Neuronal stem cell (in vitro differentiated cells): ENCODE data around the gene MAP2K7.

Experiments used
- DNase-seq: peaks from one replicate; pipeline ENCODE4 v3.0.0-alpha.2; 2013; ENCODE audit warnings: low spot score
- H2AFZ ChIP-seq: one replicate; pipeline ENCODE4 v1.6.1; 2013; ENCODE audit warnings: mild to moderate bottlenecking, low read length, inconsistent platforms
- H2AK5ac ChIP-seq: 2 replicates; pipeline ENCODE4 v1.6.1; 2013; ENCODE audit warnings: low read depth, mild to moderate bottlenecking, inconsistent platforms, low read length, moderate library complexity, mixed read lengths
- H2BK120ac ChIP-seq: 2 replicates; pipeline ENCODE4 v1.6.1; 2013; ENCODE audit warnings: low read depth, mild to moderate bottlenecking, inconsistent platforms, low read length, moderate library complexity, mixed read lengths
- H2BK12ac ChIP-seq: one replicate; pipeline ENCODE4 v1.6.1; 2013; ENCODE audit warnings: low read length, inconsistent platforms
- H2BK15ac ChIP-seq: 2 replicates; pipeline ENCODE4 v1.6.1; 2013; ENCODE audit warnings: mild to moderate bottlenecking, low read length, inconsistent platforms, mixed read lengths
- H2BK5ac ChIP-seq: one replicate; pipeline ENCODE4 v1.6.1; 2013; ENCODE audit warnings: inconsistent platforms, mild to moderate bottlenecking, low read length, moderate library complexity
- H3K14ac ChIP-seq: one replicate; pipeline ENCODE4 v1.6.1; 2013; ENCODE audit warnings: low read length, inconsistent platforms
- H3K18ac ChIP-seq: 2 replicates; pipeline ENCODE4 v1.6.1; 2013; ENCODE audit warnings: low read length, inconsistent platforms
- H3K23ac ChIP-seq: 2 replicates; pipeline ENCODE4 v1.6.1; 2013; ENCODE audit warnings: low read depth, mild to moderate bottlenecking, mixed read lengths, low read length, inconsistent platforms; ENCODE audit not compliant: poor library complexity
- H3K27ac ChIP-seq: replicated peaks from 3 replicates; pipeline ENCODE4 v1.5.1; 2013; ENCODE audit warnings: low read length, inconsistent platforms
- H3K27me3 ChIP-seq, 3 experiments: 2 replicates each; pipeline ENCODE4 v1.6.1; 2013; ENCODE audit warnings: low read length in 3 of 3, mild to moderate bottlenecking in 2 of 3, inconsistent platforms in 1 of 3, low read depth in 1 of 3, mixed read lengths in 1 of 3, moderate library complexity in 1 of 3; ENCODE audit not compliant: control insufficient read depth in 3 of 3, insufficient read depth in 3 of 3
- H3K36me3 ChIP-seq, 2 donors: replicated peaks in 1 of 2; 2 replicates each; pipeline ENCODE4 v1.6.1; 2013; ENCODE audit warnings: low read length in 2 of 2; ENCODE audit not compliant: control insufficient read depth in 2 of 2, insufficient read depth in 2 of 2
- H3K4ac ChIP-seq: 2 replicates; pipeline ENCODE4 v1.6.1; 2013; ENCODE audit warnings: inconsistent platforms, mild to moderate bottlenecking, low read length, moderate library complexity
- H3K4me1 ChIP-seq, 2 donors: 1 replicate in 1 of 2; 2 replicates in 1 of 2; pipeline ENCODE4 v1.6.1; 2013; ENCODE audit warnings: low read length in 2 of 2, low read depth in 1 of 2; ENCODE audit not compliant: control insufficient read depth in 2 of 2, insufficient read depth in 1 of 2
- H3K4me2 ChIP-seq: one replicate; pipeline ENCODE4 v1.6.1; 2013; ENCODE audit warnings: mild to moderate bottlenecking, low read length, inconsistent platforms; ENCODE audit not compliant: insufficient read depth, poor library complexity, severe bottlenecking
- H3K4me3 ChIP-seq, 2 donors: 2 replicates each; pipeline ENCODE4 v1.5.1; 2013; ENCODE audit warnings: low read length in 2 of 2, mild to moderate bottlenecking in 2 of 2, inconsistent platforms in 1 of 2, moderate library complexity in 1 of 2
- H3K79me1 ChIP-seq: one replicate; pipeline ENCODE4 v1.6.1; 2013; ENCODE audit warnings: low read depth, mild to moderate bottlenecking, inconsistent platforms, low read length, moderate library complexity
- H3K9ac ChIP-seq: one replicate; pipeline ENCODE4 v1.6.1; 2013; ENCODE audit warnings: mild to moderate bottlenecking, low read depth, low read length, inconsistent platforms; ENCODE audit not compliant: poor library complexity
- H3K9me3 ChIP-seq, 2 donors: replicated peaks in 1 of 2; 2 replicates each; pipeline versions ENCODE3 to v1.6.1; 2013; ENCODE audit warnings: low read length in 2 of 2, mild to moderate bottlenecking in 2 of 2, inconsistent platforms in 1 of 2, low read depth in 1 of 2, mixed read lengths in 1 of 2, moderate library complexity in 1 of 2; ENCODE audit not compliant: control insufficient read depth in 2 of 2, insufficient read depth in 1 of 2
- H4K8ac ChIP-seq: one replicate; pipeline ENCODE4 v1.6.1; 2013; ENCODE audit warnings: low read depth, mild to moderate bottlenecking, inconsistent platforms, low read length, moderate library complexity
- H4K91ac ChIP-seq: one replicate; pipeline ENCODE4 v1.6.1; 2013; ENCODE audit warnings: low read length, low read depth, mild to moderate bottlenecking, inconsistent platforms; ENCODE audit not compliant: poor library complexity
- WGBS, 2 donors: extraction: QIAGEN DNeasy Blood & Tissue Kit; methylation state at CpG; one replicate each; pipeline ENCODE4 v1.1.7; 2013; ENCODE audit warnings: missing lambda C conversion rate in 2 of 2, mixed read lengths in 1 of 2; ENCODE audit not compliant: insufficient read length in 2 of 2, insufficient replicate concordance in 1 of 2; ENCODE audit errors: extremely low coverage in 2 of 2; 5-methylcytosine and 5-hydroxymethylcytosine counted together

MAP2K7 gene

DNA sequence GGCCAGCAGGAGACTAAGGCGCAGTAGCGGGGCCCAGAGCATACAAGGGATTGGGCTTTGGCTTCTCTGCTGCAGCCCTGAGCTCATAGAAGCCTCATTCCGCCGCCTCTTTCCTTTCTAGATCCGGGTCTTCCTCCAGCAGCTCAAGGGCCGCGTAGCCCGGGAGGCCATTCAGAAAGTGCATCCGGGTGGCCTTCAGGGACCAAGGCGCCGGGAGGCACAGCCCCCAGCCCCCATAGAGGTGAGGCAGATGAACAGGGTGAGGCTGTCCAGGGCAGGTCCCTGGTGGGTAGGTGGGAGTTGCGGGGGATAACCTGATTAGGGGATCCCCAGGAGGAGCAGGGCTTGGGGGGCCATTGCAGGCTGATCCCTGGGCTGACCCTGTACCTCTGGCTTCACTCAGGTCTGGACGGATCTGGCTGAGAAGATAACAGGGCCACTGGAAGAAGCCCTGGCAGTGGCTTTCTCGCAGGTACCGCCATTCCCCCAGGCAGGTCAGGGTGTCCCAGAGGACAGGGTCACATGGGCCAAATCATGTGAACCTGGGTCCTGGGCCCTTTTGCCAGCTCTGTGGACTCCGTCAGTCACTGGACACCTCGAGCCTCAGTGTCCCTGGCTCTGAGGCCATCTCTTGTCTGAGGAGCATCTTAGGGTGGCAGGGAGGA lies 17.8 kb downstream of the MAP2K7 start:
- WGBS, 2 donors = no CpG with 5 or more reads among the region's 17 CpGs
- H4K91ac ChIP-seq = no peak overlapping the region
- H2AK5ac ChIP-seq = peak overlapping the region; percentile 93
- peak overlapping the region; percentile 76 for H3K9ac ChIP-seq
- no peak overlapping the region for H3K4ac ChIP-seq
- H3K14ac ChIP-seq = peak overlapping the region; percentile 15
- H3K23ac ChIP-seq = peak overlapping the region; percentile 25
- peaks cover 23 to 29% of the 10 kb centered on the region in 2 donors for H3K36me3 ChIP-seq
- H3K4me1 ChIP-seq = peaks cover 23 to 32% of the 10 kb centered on the region in 2 donors
- H2BK5ac ChIP-seq = peak overlapping the region; percentile 20
- peak overlapping the region; percentile 44 for H2AFZ ChIP-seq
- H3K79me1 ChIP-seq = peaks cover 22% of the 10 kb centered on the region
- H2BK12ac ChIP-seq = no peak overlapping the region
- DNase-seq = no peak
- peak overlapping the region; percentile 84 for H3K27ac ChIP-seq
- peak overlapping the region; percentile 84 for H3K18ac ChIP-seq
- peak overlapping the region; percentile 62 to 81 for H3K4me3 ChIP-seq
- H2BK120ac ChIP-seq = no peak overlapping the region
- peak overlapping the region; percentile 75 for H3K4me2 ChIP-seq
- H2BK15ac ChIP-seq = no peak overlapping the region
- no peaks in the 10 kb centered on the region for H3K9me3 ChIP-seq
- peaks cover 12 to 24% (median 13%) of the 10 kb centered on the region in 3 experiments for H3K27me3 ChIP-seq
- H4K8ac ChIP-seq = no peak overlapping the region

- Histone ChIP-seq H2BK12ac (peak overlapping the region; percentile 41), H4K91ac (no peak overlapping the region), H4K8ac (no peak overlapping the region), H3K36me3 (peaks cover 23 to 36% of the 10 kb centered on the region in 2 donors), H3K4me2 (no peak overlapping the region), H3K27ac (no peak overlapping the region), H2BK5ac (no peak overlapping the region), H3K4me3 (peak overlapping the region in 1 of 2 donors; percentile 62), H3K9me3 (no peaks in the 10 kb centered on the region), H3K9ac (peak overlapping the region; percentile 51), H3K79me1 (peaks cover 22% of the 10 kb centered on the region), H3K18ac (no peak overlapping the region), H2BK15ac (no peak overlapping the region), H3K27me3 (peaks cover 4 to 17% (median 5%) of the 10 kb centered on the region in 3 experiments), H3K23ac (peak overlapping the region; percentile 25), H3K4me1 (peaks cover 23 to 34% of the 10 kb centered on the region in 2 donors), H2AFZ (no peak overlapping the region), H3K4ac (no peak overlapping the region), H2AK5ac (peak overlapping the region; percentile 74), H3K14ac (no peak overlapping the region), H2BK120ac (no peak overlapping the region)
- no peak for DNase-seq
- WGBS, 2 donors = no CpG with 5 or more reads among the region's 31 CpGs
Observed at GRCh38 chr19:7921967-7922835, 18.5 kb downstream of the MAP2K7 start.

- Histone ChIP-seq H4K8ac (no peak overlapping the region), H3K4me2 (no peak overlapping the region), H3K79me1 (peaks cover 22% of the 10 kb centered on the region), H3K27me3 (peaks cover 0 to 11% (median 0%) of the 10 kb centered on the region in 3 experiments), H3K36me3 (peaks cover 23 to 40% of the 10 kb centered on the region in 2 donors), H3K9me3 (no peaks in the 10 kb centered on the region), H2BK15ac (no peak overlapping the region), H3K18ac (no peak overlapping the region), H3K4me1 (peaks cover 23 to 29% of the 10 kb centered on the region in 2 donors), H3K4ac (no peak overlapping the region), H2AK5ac (no peak overlapping the region), H4K91ac (no peak overlapping the region), H3K4me3 (no peak overlapping the region), H2AFZ (no peak overlapping the region), H3K9ac (no peak overlapping the region), H2BK5ac (no peak overlapping the region), H3K23ac (no peak overlapping the region), H3K27ac (no peak overlapping the region), H2BK120ac (no peak overlapping the region), H3K14ac (no peak overlapping the region), H2BK12ac (no peak overlapping the region)
- WGBS, 2 donors = no CpG with 5 or more reads among the region's 8 CpGs
- no peak for DNase-seq
Observed at GRCh38 chr19:7922836-7923195, 19.1 kb downstream of the MAP2K7 start.
